DND-41 (cell line): ENCODE measurements around the gene SUMO2.

Experiments
- CTCF ChIP-seq: IDR thresholded peaks from 2 replicates; pipeline ENCODE4 v1.5.1; 2012; ENCODE audit warnings: borderline replicate concordance, low read length, moderate library complexity, mild to moderate bottlenecking; ENCODE audit not compliant: poor library complexity, severe bottlenecking; ENCODE audit errors: extremely low read depth
- EZH2 ChIP-seq: IDR thresholded peaks from 3 replicates; pipeline ENCODE4 v1.6.1; 2012; ENCODE audit warnings: borderline replicate concordance, low read depth, mild to moderate bottlenecking, moderate library complexity, low read length, inconsistent platforms; ENCODE audit not compliant: severe bottlenecking

GRCh38 chr17:75231741-75232464 lies 49.1 kb upstream of the SUMO2 start:
- TF ChIP-seq CTCF (no peak), EZH2 (no peak)
